Measurements from ENCODE around the gene CMTM5.

The CMTM5 gene, protein sequence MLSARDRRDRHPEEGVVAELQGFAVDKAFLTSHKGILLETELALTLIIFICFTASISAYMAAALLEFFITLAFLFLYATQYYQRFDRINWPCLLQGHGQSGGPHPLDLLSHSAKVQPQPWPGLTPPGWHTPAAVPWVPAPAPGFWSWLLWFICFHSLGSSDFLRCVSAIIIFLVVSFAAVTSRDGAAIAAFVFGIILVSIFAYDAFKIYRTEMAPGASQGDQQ

DNA sequence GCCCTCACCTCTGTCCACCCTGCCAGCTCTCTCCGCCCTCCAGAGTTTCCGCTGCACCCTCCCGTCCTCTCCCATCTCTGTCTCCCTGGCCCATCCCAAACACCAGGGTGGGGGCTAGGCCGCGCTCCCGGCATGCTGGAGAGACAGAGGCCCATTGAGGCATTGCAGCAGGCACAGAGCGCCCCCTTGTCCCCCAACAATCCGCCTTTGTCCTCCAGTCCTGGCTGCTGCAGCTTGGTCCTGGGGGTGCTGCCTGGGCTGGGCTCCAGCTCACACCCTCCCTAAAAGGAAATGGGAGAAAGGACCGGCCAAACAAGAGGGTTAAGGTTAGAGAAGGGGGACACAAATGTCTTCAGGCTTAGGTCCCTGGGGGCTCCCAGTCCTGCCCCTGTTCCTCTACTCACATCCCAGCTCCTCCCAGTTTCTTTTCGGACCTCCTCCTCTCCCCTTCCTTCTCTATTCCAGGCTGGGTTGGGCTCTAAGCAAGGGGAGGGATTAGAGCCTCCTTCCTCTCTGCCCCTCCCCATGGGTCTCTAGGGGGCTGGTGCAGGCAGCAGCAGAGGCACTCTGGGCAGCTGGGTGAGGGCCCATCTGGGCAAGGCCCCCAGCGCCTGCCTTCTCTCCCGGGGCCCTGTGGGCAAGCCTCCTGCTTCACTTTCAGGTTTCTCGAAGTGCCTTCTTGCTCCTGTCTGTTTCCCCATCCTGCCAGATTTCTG, at the start of gene CMTM5:
CMTM5 (plus strand) TSS at position 565 of the 716 bp plus-strand sequence. CDS start 206 bp downstream, outside the sequence.
- H3K4me1 Mint-ChIP-seq (ENCODE audit: low read depth) = peaks cover 3% of the 10 kb centered on the region
- no peaks in the 10 kb centered on the region for H3K9me3 Mint-ChIP-seq
- H3K4me3 Mint-ChIP-seq = no peak within 1 kb of the TSS
- H3K27ac Mint-ChIP-seq = no peak within 1 kb of the TSS
- H3K36me3 Mint-ChIP-seq (ENCODE audit: low read depth) = no peaks in the 10 kb centered on the region
- H3K27me3 Mint-ChIP-seq (ENCODE audit: low read depth) = peaks cover 1% of the 10 kb centered on the region

DNA sequence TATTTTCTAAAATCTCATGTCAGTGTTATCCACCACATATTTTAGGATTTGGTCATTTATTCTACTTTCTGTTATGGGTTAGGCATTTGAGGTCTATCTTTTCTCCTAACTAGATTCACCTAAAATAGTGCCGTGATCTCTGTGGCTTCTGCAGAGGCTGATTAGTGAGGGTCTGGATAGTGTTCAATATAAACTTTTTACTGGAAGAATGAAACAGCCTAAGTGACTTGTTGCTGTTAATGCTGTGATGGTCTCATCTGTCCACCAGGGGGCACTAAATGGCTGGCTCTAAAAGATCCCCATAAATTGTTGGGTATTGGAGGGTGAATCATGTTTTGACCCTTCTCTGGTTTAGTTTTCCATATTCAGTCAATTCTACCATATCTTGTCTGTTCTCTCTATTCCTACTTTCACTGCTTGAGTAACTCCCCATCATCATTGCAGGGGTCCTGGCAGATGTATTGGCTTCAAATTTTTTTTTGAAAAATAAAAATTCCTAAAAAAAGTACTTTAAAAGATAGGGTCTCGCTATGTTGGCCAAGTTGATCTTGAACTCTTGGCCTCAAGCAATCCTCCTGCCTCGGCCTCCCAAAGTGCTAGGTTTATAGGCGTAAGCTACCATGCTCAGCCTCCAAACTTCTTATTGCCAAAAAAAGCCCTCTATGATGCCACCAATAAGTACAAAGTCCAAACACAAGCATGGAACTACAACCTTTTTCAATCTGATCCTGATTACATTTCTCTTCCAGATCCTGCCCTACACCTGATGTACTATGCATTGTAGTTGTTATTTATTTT, 48.7 kb upstream of the CMTM5 start:
- Mint-ChIP-seq H3K4me1 (ENCODE audit: low read depth) (peaks cover 6% of the 10 kb centered on the region), H3K36me3 (ENCODE audit: low read depth) (peaks cover 20% of the 10 kb centered on the region), H3K4me3 (no peak overlapping the region), H3K27ac (no peak overlapping the region), H3K9me3 (no peaks in the 10 kb centered on the region), H3K27me3 (ENCODE audit: low read depth) (no peaks in the 10 kb centered on the region)

DNA sequence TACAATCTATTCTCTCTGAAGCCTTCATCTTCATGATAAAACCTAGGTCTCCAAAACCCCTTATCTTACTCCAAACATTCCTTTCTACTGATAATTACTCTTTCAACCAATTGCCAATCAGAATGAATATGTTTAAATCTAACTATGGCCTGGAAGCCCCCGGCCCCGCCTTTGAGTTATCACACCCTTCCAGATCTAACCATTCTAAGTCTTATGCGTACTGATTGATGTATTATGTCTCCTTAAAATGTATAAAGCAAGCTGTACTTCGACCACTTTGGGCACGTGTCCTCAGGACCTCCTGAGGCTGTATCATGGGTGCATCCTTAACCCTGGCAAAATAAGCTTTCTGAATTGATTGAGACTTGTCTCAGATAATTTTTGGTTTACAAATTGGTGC, 41.2 kb upstream of the CMTM5 start:
- Mint-ChIP-seq H3K9me3 (no peaks in the 10 kb centered on the region), H3K4me3 (no peak overlapping the region), H3K4me1 (ENCODE audit: low read depth) (no peaks in the 10 kb centered on the region), H3K36me3 (ENCODE audit: low read depth) (no peaks in the 10 kb centered on the region), H3K27ac (no peak overlapping the region), H3K27me3 (ENCODE audit: low read depth) (peaks cover 29% of the 10 kb centered on the region)

DNA sequence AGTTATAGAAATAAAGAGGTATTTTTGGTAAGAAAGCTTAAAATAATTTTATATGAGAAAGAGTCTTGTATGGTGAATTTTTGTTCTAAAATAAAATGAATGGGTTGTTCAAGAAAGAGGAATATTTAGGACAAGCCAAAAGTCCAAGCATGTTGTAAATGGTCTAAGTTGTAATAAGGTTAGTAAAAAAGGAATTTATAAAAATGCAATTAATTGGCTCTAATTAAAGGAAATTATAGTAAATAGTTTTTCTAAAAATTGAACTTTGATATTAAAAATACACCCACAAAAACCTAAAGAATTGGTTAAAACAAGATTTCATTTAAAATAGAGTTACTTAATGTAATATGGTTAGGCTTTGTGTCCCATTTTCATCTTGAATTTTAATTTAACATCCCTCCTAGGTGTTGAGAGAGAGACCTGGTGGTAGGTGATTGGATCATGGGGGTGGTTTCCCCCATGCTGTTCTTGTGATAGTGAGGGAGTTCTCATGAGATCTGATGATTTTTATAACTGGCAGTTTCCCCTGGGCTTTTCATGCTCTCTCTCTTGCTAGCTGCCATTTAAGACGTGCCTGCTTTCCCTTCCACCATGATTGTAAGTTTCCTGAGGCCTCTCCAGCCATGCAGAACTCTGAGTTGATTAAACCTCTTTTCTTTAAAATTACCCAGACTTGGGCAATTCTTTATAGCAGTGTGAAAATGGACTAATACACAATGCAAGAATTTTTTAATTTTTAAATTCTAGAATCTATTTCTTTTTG, 37.2 kb upstream of the CMTM5 start:
- Mint-ChIP-seq H3K27me3 (ENCODE audit: low read depth) (peaks cover 42% of the 10 kb centered on the region), H3K4me1 (ENCODE audit: low read depth) (no peaks in the 10 kb centered on the region), H3K4me3 (no peak overlapping the region), H3K36me3 (ENCODE audit: low read depth) (no peaks in the 10 kb centered on the region), H3K27ac (no peak overlapping the region), H3K9me3 (no peaks in the 10 kb centered on the region)

DNA sequence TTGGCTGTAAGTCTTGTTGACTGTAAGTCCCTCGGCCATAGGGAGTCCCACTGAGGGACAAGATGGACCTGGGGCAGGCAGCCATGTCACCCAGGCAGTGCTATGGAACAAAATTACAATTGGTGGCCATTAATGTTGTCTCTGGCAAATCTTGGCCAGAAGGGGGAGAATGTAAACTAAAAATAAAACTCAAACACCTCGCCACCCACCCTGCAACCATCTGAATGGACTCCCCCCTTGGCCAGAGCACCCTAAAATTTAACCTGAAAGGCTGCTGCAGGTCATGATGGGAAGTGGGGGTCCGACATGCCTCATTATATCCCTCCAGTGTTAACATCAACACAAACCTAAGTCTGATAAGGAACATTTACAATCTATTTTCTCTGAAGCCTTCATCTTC, 32.4 kb upstream of the CMTM5 start:
- Mint-ChIP-seq H3K27ac (no peak overlapping the region), H3K4me1 (ENCODE audit: low read depth) (no peaks in the 10 kb centered on the region), H3K36me3 (ENCODE audit: low read depth) (no peaks in the 10 kb centered on the region), H3K4me3 (no peak overlapping the region), H3K27me3 (ENCODE audit: low read depth) (peaks cover 23% of the 10 kb centered on the region), H3K9me3 (no peaks in the 10 kb centered on the region)

DNA sequence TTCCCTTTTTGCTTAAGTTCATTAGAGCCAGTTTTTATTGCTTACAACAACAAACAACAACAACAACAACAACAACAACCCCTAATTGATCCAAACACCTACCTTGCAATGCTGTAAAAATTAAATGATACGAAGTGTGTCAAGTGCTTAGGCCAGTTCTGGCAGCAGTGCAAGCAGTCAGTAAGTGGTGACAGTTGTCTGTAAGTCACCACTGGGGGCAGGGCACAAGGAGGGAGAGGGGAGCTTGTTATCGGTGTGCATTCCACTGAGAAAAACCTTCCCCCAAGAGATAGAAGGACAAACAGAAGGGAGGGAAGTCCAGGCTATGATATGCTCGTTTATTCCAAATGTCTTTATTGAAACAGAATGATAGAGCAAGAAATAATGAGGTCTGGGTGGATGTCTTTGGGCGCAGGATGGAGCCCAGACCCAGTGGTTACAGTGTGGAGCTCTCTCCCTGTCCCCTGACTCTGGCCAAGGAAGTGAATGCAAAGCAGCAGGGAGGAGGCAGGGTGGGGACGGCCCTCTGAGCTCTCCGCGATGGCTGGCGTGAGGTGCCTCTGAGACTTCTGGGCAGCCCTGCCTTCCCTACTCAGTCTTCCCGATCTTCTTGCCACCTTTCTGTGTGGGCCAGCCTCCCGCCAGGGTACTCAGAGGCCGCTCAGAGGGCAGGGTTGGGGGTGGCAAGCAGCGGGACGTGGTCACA, 30.7 kb upstream of the CMTM5 start:
- H3K27ac Mint-ChIP-seq = no peak overlapping the region
- peaks cover 2% of the 10 kb centered on the region for H3K36me3 Mint-ChIP-seq (ENCODE audit: low read depth)

DNA sequence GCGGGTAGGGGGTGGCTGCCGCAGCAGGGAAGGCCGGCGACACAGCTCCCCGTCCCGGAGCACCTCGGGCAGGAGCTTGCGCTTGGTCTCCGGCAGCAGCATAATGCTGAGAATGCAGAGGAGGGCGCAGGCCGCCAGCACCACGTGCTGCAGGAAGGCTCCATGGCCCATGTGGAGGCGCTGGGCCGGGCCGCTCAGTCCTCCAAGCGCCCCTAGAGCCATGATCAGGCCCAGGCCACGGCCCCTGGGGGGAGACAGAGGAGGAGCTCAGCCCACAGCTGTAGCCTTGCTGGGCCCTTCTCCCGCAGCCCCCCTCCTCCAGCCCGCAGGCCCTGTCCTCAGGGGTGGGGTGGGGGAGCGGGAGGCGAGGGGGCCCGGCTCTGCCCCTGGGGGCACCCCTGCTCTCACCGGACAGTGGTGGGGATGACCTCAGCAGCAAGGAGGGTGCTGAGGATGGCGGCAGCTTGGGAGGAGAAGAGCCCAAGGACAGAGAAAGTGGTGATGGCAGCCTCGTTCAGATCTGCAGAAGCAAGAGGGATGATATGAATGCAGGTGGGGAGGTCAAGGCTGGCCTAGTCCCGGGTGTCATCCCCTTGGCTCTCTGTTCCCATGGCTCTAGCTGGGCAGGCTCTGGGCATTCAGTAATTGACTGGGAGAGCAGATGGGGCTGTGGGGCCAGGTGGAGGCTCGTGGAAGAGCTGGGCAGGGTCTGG, 30.0 kb upstream of the CMTM5 start:
- H3K9me3 Mint-ChIP-seq = no peaks in the 10 kb centered on the region
- peaks cover 2% of the 10 kb centered on the region for H3K36me3 Mint-ChIP-seq (ENCODE audit: low read depth)
- peaks cover 27% of the 10 kb centered on the region for H3K27me3 Mint-ChIP-seq (ENCODE audit: low read depth)
- no peak overlapping the region for H3K4me3 Mint-ChIP-seq
- H3K4me1 Mint-ChIP-seq (ENCODE audit: low read depth) = peaks cover 2% of the 10 kb centered on the region
- H3K27ac Mint-ChIP-seq = no peak overlapping the region

More for the DNA sequence above, 30.7 kb upstream of the CMTM5 start:
- Mint-ChIP-seq H3K4me3 (no peak overlapping the region), H3K9me3 (no peaks in the 10 kb centered on the region), H3K27me3 (ENCODE audit: low read depth) (peaks cover 23% of the 10 kb centered on the region), H3K4me1 (ENCODE audit: low read depth) (peaks cover 2% of the 10 kb centered on the region)

DNA sequence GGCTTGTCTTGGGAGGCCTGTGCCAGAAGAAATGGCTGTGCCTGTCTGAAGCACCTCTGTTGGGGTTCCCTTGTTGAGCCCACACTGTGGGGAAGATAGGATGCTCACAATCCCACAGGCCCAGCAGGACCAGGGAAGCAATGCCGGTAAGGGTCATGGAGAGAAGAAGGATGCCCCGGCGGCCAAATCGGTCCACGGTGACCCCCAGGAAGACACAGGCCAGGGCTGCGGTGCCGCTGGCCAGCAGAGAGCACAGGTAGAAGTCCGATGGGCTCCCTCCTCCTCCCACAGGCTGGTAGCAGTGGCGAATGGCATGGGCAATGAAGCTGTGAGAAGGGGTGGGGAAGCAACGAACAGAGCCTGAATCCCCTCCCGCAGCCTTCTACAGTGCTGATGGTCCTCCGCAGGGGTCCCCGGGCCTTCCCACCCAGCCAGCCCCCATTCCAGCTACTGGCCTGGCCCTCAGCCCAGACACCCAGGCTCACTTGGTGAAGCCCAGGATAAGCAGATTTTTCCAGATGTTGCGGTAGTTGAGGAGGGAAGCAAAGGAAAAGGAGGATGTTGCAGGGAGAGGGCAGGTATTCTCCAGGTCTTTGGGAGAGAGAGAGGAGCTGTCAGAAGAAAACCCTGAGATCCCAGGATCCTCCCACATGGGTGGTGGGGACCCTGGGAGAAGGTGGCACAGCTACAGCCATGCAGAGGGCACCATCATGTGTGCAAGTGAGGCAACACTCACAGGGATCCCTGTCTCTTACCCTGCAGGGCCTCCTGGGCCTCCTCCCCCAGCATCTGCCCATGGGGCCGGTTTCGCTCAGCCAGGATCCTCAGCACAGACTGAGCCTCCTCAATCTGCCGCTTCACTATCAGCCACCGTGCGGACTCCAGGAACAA, 29.2 kb upstream of the CMTM5 start:
- Mint-ChIP-seq H3K4me3 (no peak overlapping the region), H3K9me3 (no peaks in the 10 kb centered on the region), H3K27ac (no peak overlapping the region), H3K27me3 (ENCODE audit: low read depth) (peaks cover 25% of the 10 kb centered on the region), H3K4me1 (ENCODE audit: low read depth) (peaks cover 2% of the 10 kb centered on the region), H3K36me3 (ENCODE audit: low read depth) (peaks cover 2% of the 10 kb centered on the region)

DNA sequence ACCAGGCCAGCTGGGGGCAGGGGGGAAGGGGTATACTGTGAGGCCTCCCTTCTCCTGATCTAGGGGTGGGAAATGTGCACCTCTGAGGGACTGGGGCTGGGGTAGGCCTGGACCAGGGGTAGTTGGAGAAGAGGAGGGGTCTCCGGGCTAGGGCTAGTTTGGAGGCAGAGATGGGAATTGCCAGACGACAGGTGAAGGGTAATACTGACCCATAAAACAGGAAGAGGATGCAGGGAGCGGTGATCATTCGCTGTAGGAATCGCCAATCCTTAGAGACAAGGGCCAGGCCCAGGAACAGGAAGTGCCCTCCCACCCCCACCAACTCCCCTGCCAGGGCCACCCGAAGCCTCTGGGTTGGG, 28.6 kb upstream of the CMTM5 start:
- H3K36me3 Mint-ChIP-seq (ENCODE audit: low read depth) = peaks cover 2% of the 10 kb centered on the region
- H3K9me3 Mint-ChIP-seq = no peaks in the 10 kb centered on the region
- peaks cover 25% of the 10 kb centered on the region for H3K27me3 Mint-ChIP-seq (ENCODE audit: low read depth)
- no peak overlapping the region for H3K27ac Mint-ChIP-seq
- no peak overlapping the region for H3K4me3 Mint-ChIP-seq
- H3K4me1 Mint-ChIP-seq (ENCODE audit: low read depth) = peaks cover 5% of the 10 kb centered on the region

DNA sequence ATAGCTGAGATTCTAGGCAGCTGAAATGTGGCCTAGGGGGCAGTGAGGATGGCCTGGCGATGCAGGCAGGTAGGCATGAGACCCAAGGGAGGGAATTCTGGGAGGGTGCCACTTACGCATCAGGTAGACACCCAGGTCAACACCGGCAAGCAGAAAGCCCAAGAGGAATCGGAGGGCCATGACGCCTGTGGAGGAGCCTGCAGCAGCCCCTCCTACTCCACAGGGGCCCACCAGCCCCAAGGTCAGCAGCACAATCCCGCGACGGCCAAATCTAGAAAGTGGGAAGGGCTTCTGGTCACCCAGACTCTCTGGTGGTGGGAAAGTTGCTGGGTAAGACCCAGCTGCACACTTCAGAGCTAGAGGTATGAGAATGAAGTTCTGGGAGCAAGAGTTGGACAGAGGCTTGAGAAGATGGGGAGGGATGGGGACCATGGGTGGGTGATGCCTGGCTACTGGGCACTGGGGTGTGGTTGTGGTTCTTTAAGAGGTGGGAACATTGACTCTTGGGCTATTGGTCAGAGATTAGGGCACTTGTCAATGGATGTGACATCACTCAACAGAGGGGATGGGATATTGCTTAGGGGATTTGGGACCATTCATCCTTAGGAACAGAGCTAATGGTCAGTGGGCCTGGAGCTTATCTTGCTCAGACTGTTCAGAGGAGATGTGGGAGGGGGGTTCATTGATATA, 27.5 kb upstream of the CMTM5 start:
- peaks cover 2% of the 10 kb centered on the region for H3K36me3 Mint-ChIP-seq (ENCODE audit: low read depth)
- no peak overlapping the region for H3K4me3 Mint-ChIP-seq
- H3K27me3 Mint-ChIP-seq (ENCODE audit: low read depth) = peaks cover 33% of the 10 kb centered on the region

DNA sequence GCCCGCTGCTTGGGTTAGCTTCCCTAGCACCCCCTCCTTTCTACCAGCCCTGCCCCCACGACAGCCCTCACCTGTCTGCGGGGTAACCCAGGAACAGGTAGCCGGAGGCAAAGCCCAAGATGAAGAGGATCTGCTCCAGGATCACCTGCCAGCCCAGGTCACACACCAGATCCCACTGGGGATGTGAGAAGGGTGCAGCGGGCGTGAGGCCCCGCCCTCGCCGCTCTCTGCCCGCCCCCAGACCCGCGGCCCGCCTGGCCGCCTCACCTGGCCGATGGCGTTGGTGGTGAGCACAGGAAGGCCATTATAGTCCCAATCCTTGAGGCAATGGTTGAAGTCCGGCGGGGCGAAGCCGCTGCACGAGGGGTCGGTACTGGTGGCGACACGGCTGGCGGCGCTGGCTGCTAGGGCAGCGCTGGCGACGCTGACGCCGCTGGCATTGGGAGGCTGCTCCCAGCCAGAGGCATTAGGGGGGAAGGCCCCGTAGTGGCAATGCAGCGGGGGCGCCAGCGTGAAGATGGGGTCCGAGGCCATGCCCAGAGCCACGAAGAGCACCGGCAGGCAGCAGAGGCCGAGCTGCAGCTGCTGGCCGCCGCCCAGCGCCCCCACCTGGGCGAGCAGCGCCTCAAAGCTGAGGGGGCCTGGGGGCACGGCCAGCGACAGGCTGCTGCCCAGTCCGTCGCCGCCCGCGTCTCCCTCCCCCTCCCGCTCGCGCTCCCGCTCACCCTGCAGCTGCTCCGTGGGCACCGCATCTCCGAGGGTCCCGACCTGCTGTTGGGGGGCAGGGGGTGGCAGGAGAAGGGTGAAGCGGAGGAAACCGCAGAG, 25.0 kb upstream of the CMTM5 start:
- H3K27me3 Mint-ChIP-seq (ENCODE audit: low read depth) = peaks cover 45% of the 10 kb centered on the region
- H3K4me1 Mint-ChIP-seq (ENCODE audit: low read depth) = peaks cover 7% of the 10 kb centered on the region
- H3K36me3 Mint-ChIP-seq (ENCODE audit: low read depth) = peaks cover 2% of the 10 kb centered on the region
- H3K4me3 Mint-ChIP-seq = peak overlapping the region; percentile 66
- no peak overlapping the region for H3K27ac Mint-ChIP-seq
- H3K9me3 Mint-ChIP-seq = no peaks in the 10 kb centered on the region

More for the DNA sequence above, 27.5 kb upstream of the CMTM5 start:
- no peaks in the 10 kb centered on the region for H3K9me3 Mint-ChIP-seq
- H3K4me1 Mint-ChIP-seq (ENCODE audit: low read depth) = peaks cover 7% of the 10 kb centered on the region
- H3K27ac Mint-ChIP-seq = no peak overlapping the region
